GF-D8 (cell line): Measurements from ENCODE around the gene NDUFAF7.
A peak's percentile ranks its signal among the peaks of the same experiment; 100 is the strongest.
"Not testable (repeated sequence)": the region's sequence is repeated elsewhere in the genome, so short reads cannot be mapped to it uniquely, and the experiment has no call there.

Experiments
- DNase-seq: peaks from one replicate; lab custom pipeline; 2025; lab: John Stamatoyannopoulos, UW

Gene NDUFAF7

GRCh38 chr2:37231241-37232130 lies at the start of gene NDUFAF7, which contains the start of gene CEBPZ:
TSS of gene NDUFAF7 (plus strand) at chr2:37231658. CDS start at chr2:37231706, 48 bp downstream.
TSS of gene CEBPZ (minus strand) at chr2:37231596. CDS start at chr2:37231567, 29 bp downstream.
- DNase-seq: peak; percentile 82

- DNase-seq: no peak
These were observed 49.5 kb upstream of the NDUFAF7 start for GRCh38 chr2:37181726-37182684.

- no peak for DNase-seq
These were observed 42.9 kb upstream of the NDUFAF7 start, which contains the start of gene SULT6B1 for GRCh38 chr2:37188570-37188969. TSS of gene SULT6B1 (minus strand) at chr2:37188670. CDS start at chr2:37188640, 30 bp downstream.

- DNase-seq: peak; percentile 56
These were observed 41.9 kb upstream of the NDUFAF7 start for GRCh38 chr2:37189452-37190153.

GRCh38 chr2:37190290-37190689 lies 41.2 kb upstream of the NDUFAF7 start:
- peak; percentile 88 for DNase-seq

- DNase-seq: peak; percentile 36
These were observed 40.2 kb upstream of the NDUFAF7 start for GRCh38 chr2:37191253-37191652.

GRCh38 chr2:37191747-37192146 lies 39.7 kb upstream of the NDUFAF7 start:
- DNase-seq: no peak

- DNase-seq: no peak
These were observed 38.9 kb upstream of the NDUFAF7 start for GRCh38 chr2:37192551-37192950.

GRCh38 chr2:37195862-37196319 lies 35.6 kb upstream of the NDUFAF7 start:
- not testable (repeated sequence) for DNase-seq

- peak; percentile 43 for DNase-seq
These were observed 34.9 kb upstream of the NDUFAF7 start, which contains the start of gene CEBPZOS for GRCh38 chr2:37196320-37197195. TSS of gene CEBPZOS (plus strand) at chr2:37196496. CDS start at chr2:37199705, 3,209 bp downstream.

GRCh38 chr2:37198681-37199065 lies 32.8 kb upstream of the NDUFAF7 start:
- DNase-seq: no peak

- no peak for DNase-seq
These were observed 30.2 kb upstream of the NDUFAF7 start for GRCh38 chr2:37201208-37201607.

- no peak for DNase-seq
These were observed 29.7 kb upstream of the NDUFAF7 start for GRCh38 chr2:37201766-37202165.

- DNase-seq: no peak
These were observed 27.8 kb upstream of the NDUFAF7 start for GRCh38 chr2:37203708-37204107.

- not testable (repeated sequence) for DNase-seq
These were observed 26.3 kb upstream of the NDUFAF7 start for GRCh38 chr2:37205071-37205661.

- no peak for DNase-seq
These were observed 25.6 kb upstream of the NDUFAF7 start for GRCh38 chr2:37205689-37206341.

- not testable (repeated sequence) for DNase-seq
These were observed 24.7 kb upstream of the NDUFAF7 start for GRCh38 chr2:37206760-37207159.

- no peak for DNase-seq
These were observed 20.2 kb upstream of the NDUFAF7 start for GRCh38 chr2:37211212-37211611.

GRCh38 chr2:37211939-37212338 lies 19.5 kb upstream of the NDUFAF7 start:
- DNase-seq: no peak
